DOHH2 (cell line): ENCODE data around the gene DAZAP2.

Source experiments
- H3F3A ChIP-seq: fragments of 200-600 bp; sonication (generic), shearing (Covaris generic); 2 replicates; pipeline ENCODE4 v1.6.0; 2016; ENCODE audit warnings: antibody characterized with exemption, mild to moderate bottlenecking; ENCODE audit not compliant: control insufficient read depth, insufficient read depth
- H3K27ac ChIP-seq: fragments of 200-600 bp; sonication (generic); 2 replicates; pipeline ENCODE4 v1.5.1; 2014; ENCODE audit warnings: low read depth, mild to moderate bottlenecking, low read length, moderate library complexity
- H3K27me3 ChIP-seq: fragments of 200-600 bp; sonication (generic); 2 replicates; pipeline ENCODE4 v1.6.1; 2014; ENCODE audit warnings: mild to moderate bottlenecking, low read length, mixed read lengths; ENCODE audit not compliant: control insufficient read depth
- H3K36me3 ChIP-seq: fragments of 200-600 bp; sonication (generic); 2 replicates; pipeline ENCODE4 v1.6.1; 2014; ENCODE audit warnings: mild to moderate bottlenecking, low read length, moderate library complexity, mixed read lengths; ENCODE audit not compliant: control insufficient read depth
- H3K4me1 ChIP-seq: fragments of 200-600 bp; sonication (generic); 2 replicates; pipeline ENCODE4 v1.6.1; 2014; ENCODE audit warnings: mild to moderate bottlenecking, low read length, mixed read lengths; ENCODE audit not compliant: control insufficient read depth
- H3K4me2 ChIP-seq: fragments of 200-600 bp; sonication (generic); 2 replicates; pipeline ENCODE4 v1.6.0; 2014; ENCODE audit warnings: mild to moderate bottlenecking, low read length, moderate library complexity
- H3K4me3 ChIP-seq: fragments of 200-600 bp; sonication (generic); 2 replicates; pipeline ENCODE4 v1.5.1; 2014; ENCODE audit warnings: mild to moderate bottlenecking, low read length, mixed read lengths
- H3K79me2 ChIP-seq: fragments of 200-600 bp; sonication (generic); 2 replicates; pipeline ENCODE4 v1.6.1; 2014; ENCODE audit warnings: mild to moderate bottlenecking, low read length, mixed read lengths; ENCODE audit not compliant: control insufficient read depth
- H3K9me2 ChIP-seq: fragments of 200-600 bp; sonication (generic); replicated peaks from 2 replicates; pipeline ENCODE4 v1.6.1; 2014; ENCODE audit warnings: mild to moderate bottlenecking, low read length, mixed read lengths; ENCODE audit not compliant: control insufficient read depth
- H3K9me3 ChIP-seq: fragments of 200-600 bp; sonication (generic); 2 replicates; pipeline ENCODE4 v1.6.1; 2014; ENCODE audit warnings: antibody characterized with exemption, low read length, mixed read lengths; ENCODE audit not compliant: control insufficient read depth, insufficient read depth
- H4K20me1 ChIP-seq: fragments of 200-600 bp; sonication (generic); 2 replicates; pipeline ENCODE4 v1.6.0; 2014; ENCODE audit warnings: low read depth, mild to moderate bottlenecking, antibody characterized with exemption, low read length, moderate library complexity; ENCODE audit not compliant: control insufficient read depth, insufficient read depth
- EZH2phosphoT487 ChIP-seq: fragments of 200-600 bp; sonication (generic); IDR thresholded peaks from 2 replicates; pipeline ENCODE4 v1.6.1; 2017; ENCODE audit warnings: borderline replicate concordance, mild to moderate bottlenecking, antibody characterized with exemption, low read length, moderate library complexity, mixed read lengths
- TF ChIP-seq, protein P1 (sequence below): fragments of 200-600 bp; sonication (generic); IDR thresholded peaks from one replicate; pipeline ENCODE4 v1.5.1; 2014; ENCODE audit warnings: antibody characterized with exemption, mild to moderate bottlenecking, low read depth, low read length; ENCODE audit not compliant: poor library complexity, severe bottlenecking

The DAZAP2 gene

DNA sequence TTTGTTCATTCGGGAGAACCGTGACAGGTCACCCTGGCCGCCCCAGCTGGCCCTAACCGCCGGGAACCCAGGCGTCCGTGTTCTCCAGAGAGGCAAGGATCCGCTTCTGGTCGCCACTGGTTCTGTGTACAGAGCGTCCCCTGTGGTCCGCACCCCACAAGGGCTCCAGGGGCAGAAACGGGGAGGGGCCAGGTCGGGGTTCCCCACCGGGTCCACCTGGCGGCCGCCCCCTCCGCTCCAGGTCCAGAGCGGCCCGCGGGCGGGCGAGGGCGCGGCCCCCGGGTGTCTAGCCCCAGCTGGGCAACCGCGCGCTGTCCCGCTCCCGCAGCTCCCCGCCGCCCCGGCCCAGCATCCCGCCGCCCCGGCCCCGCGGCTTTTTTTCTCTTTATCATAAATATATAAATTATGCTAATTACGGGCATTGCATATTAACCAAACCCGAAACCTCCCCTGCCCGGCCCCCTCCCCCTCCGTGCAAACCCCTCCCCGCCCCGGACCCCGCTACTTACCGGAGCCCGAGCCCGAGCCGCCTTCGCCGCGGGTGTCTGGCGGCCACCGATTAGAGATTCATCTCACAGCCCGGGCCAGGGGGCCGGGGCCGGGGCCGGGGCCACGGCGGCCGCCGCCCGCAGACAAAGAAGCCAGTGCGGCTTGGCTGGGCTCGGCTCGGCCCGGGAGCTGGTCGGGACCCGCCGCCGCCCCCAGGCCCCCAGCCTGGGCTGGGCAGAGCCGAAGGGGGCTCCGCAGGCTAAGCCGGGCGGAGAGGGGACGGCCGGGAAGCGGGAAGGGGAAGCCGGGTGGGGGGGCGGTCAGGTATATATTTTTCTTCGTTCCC, 21.3 kb upstream of the DAZAP2 start:
- Histone ChIP-seq H3K36me3 (no peaks in the 10 kb centered on the region), H3K9me2 (no peaks in the 10 kb centered on the region), H4K20me1 (no peaks in the 10 kb centered on the region), H3K79me2 (no peaks in the 10 kb centered on the region), H3K9me3 (no peaks in the 10 kb centered on the region), H3K4me3 (peak overlapping the region; percentile 75), H3K27ac (peak overlapping the region; percentile 41; the same call in 1 of the 2 replicates), H3K4me1 (peaks cover 15% of the 10 kb centered on the region), H3K27me3 (no peaks in the 10 kb centered on the region), H3K4me2 (peak overlapping the region; percentile 89), H3F3A (peaks cover 17% of the 10 kb centered on the region)
- TF ChIP-seq, protein P1, sequence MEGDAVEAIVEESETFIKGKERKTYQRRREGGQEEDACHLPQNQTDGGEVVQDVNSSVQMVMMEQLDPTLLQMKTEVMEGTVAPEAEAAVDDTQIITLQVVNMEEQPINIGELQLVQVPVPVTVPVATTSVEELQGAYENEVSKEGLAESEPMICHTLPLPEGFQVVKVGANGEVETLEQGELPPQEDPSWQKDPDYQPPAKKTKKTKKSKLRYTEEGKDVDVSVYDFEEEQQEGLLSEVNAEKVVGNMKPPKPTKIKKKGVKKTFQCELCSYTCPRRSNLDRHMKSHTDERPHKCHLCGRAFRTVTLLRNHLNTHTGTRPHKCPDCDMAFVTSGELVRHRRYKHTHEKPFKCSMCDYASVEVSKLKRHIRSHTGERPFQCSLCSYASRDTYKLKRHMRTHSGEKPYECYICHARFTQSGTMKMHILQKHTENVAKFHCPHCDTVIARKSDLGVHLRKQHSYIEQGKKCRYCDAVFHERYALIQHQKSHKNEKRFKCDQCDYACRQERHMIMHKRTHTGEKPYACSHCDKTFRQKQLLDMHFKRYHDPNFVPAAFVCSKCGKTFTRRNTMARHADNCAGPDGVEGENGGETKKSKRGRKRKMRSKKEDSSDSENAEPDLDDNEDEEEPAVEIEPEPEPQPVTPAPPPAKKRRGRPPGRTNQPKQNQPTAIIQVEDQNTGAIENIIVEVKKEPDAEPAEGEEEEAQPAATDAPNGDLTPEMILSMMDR, result peak; percentile 41
- no peak for TF ChIP-seq EZH2phosphoT487

DNA sequence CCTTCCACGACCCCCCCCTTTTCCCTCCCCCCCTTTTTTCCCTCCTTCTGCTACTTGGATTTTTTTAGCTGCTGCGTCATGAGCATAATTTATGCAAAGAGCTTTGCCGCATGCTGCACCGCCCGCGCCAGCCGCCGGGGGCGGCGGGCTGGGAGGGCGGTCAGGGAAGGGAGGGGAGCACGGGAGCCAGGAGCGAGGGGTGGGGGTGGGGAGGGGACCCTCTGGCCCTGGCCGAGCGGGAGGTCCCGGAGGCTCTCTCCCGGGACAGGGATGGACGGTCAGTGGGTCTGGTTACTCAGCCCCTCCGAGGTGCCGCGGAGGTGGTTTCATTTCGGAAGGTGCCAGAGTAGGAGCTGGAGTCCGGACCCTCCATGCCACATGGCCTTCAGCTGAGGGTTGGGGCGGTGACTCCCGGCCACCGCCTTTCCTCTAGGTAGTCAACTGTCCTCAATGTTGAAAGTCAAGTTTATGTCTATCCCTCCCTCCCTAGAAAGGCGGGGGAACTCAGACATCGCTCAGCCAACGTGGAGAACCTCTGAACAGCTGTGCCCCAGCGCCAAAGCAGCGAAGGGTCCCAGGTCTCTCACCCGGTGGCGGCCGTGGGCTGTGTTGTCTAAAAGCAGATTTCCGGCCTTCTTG, 20.5 kb upstream of the DAZAP2 start, which contains the start of gene POU6F1:
TSS of gene POU6F1 (minus strand) at position 95 of the 639 bp plus-strand sequence. CDS start 11,226 bp downstream, outside the sequence.
- no peaks in the 10 kb centered on the region for H3K36me3 ChIP-seq
- H3K4me3 ChIP-seq, result peak within 1 kb of the TSS; percentile 75
- no peaks in the 10 kb centered on the region for H3K27me3 ChIP-seq
- H3F3A ChIP-seq, result peaks cover 17% of the 10 kb centered on the region
- H3K9me3 ChIP-seq, result no peaks in the 10 kb centered on the region
- H3K9me2 ChIP-seq, result no peaks in the 10 kb centered on the region
- H3K4me2 ChIP-seq, result peak within 1 kb of the TSS; percentile 89
- H4K20me1 ChIP-seq, result no peaks in the 10 kb centered on the region
- peaks cover 15% of the 10 kb centered on the region for H3K4me1 ChIP-seq
- no peaks in the 10 kb centered on the region for H3K79me2 ChIP-seq
- TF ChIP-seq EZH2phosphoT487, result no peak
- TF ChIP-seq, protein P1, result peak; percentile 51
- peak within 1 kb of the TSS; percentile 41 for H3K27ac ChIP-seq

DNA sequence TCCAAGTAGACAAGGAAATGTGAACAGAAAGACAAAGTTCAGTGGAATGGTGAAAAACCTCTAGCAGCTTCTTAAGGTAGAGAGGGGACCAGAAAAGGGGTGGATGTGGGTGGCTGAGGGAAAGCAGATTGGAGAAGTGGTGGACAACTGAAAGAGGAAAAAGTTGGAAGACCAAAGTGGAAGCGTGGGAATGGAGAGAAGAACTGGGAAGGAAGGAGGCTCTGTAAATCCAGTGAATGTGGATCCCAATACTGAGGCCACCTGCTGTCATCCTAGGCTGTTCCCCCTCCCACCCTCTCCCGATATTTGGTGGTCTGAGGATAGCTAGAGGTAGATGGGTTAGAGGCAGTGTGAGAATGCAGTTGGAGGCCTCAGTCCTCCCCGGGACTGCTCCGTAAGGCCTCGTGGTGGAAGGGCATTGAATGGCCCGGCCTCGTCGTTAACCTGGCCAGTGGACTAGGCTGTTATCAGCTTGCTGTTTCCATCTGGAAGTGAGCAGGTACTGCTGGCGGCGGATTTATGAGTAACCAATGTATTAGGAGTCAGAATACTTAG, 19.9 kb upstream of the DAZAP2 start:
- peaks cover 17% of the 10 kb centered on the region for H3F3A ChIP-seq
- no peak for TF ChIP-seq EZH2phosphoT487
- TF ChIP-seq, protein P1, result no peak
- no peaks in the 10 kb centered on the region for H3K79me2 ChIP-seq
- H3K27me3 ChIP-seq, result no peaks in the 10 kb centered on the region
- H3K4me2 ChIP-seq, result peak overlapping the region; percentile 89
- H3K4me1 ChIP-seq, result peaks cover 15% of the 10 kb centered on the region
- H3K4me3 ChIP-seq, result peak overlapping the region; percentile 75
- H3K9me3 ChIP-seq, result no peaks in the 10 kb centered on the region
- no peaks in the 10 kb centered on the region for H4K20me1 ChIP-seq
- H3K9me2 ChIP-seq, result no peaks in the 10 kb centered on the region
- H3K36me3 ChIP-seq, result no peaks in the 10 kb centered on the region
- peak overlapping the region; percentile 41 for H3K27ac ChIP-seq
